Stomach smooth muscle (tissue), 2 donors: ENCODE results near the gene NLGN1.
A peak's percentile ranks its signal among the peaks of the same experiment; 100 is the strongest.

ENCODE experiments used
- H3K27ac ChIP-seq: one replicate; pipeline ENCODE4 v1.7.0; 2013; ENCODE audit warnings: mild to moderate bottlenecking, low read length, inconsistent platforms
- H3K27me3 ChIP-seq, 2 donors: one replicate each; pipeline ENCODE4 v1.7.0; 2013; ENCODE audit warnings: low read length in 2 of 2; ENCODE audit not compliant: insufficient read depth in 2 of 2, control insufficient read depth in 1 of 2
- H3K36me3 ChIP-seq, 2 donors: one replicate each; pipeline ENCODE4 v1.7.0; 2013; ENCODE audit warnings: low read length in 2 of 2; ENCODE audit not compliant: control insufficient read depth in 2 of 2, insufficient read depth in 2 of 2
- H3K4me1 ChIP-seq: one replicate; pipeline ENCODE4 v1.7.0; 2013; ENCODE audit warnings: low read length; ENCODE audit not compliant: control insufficient read depth, insufficient read depth
- H3K4me3 ChIP-seq, 2 donors: one replicate each; pipeline ENCODE4 v1.7.0; 2013; ENCODE audit warnings: low read length in 2 of 2
- H3K9ac ChIP-seq, 2 donors: one replicate each; pipeline ENCODE4 v1.7.0; 2013; ENCODE audit warnings: low read length in 2 of 2, mild to moderate bottlenecking in 1 of 2
- H3K9me3 ChIP-seq, 2 donors: one replicate each; pipeline ENCODE4 v1.7.0; 2013; ENCODE audit warnings: low read length in 2 of 2; ENCODE audit not compliant: control insufficient read depth in 2 of 2
- donor health status: healthy.
- donor health status: Pancreatic carcinoma.

The NLGN1 gene

GRCh38 chr3:173739726-173740125 is 342.2 kb downstream of the NLGN1 start:
- H3K4me1 ChIP-seq: no peaks in the 10 kb centered on the region

GRCh38 chr3:173742491-173742890 is 344.9 kb downstream of the NLGN1 start:
- no peak overlapping the region for H3K9ac ChIP-seq
- H3K9me3 ChIP-seq: no peaks in the 10 kb centered on the region
- no peaks in the 10 kb centered on the region for H3K27me3 ChIP-seq
- H3K27ac ChIP-seq: no peak overlapping the region
- H3K4me3 ChIP-seq: peak overlapping the region in 1 of 2 donors; percentile 17
- H3K4me1 ChIP-seq: no peaks in the 10 kb centered on the region
- H3K36me3 ChIP-seq: no peaks in the 10 kb centered on the region

More at GRCh38 chr3:173739726-173740125, 342.2 kb downstream of the NLGN1 start:
- Histone ChIP-seq H3K9me3 (no peaks in the 10 kb centered on the region), H3K27me3 (no peaks in the 10 kb centered on the region), H3K27ac (no peak overlapping the region), H3K9ac (no peak overlapping the region), H3K4me3 (no peak overlapping the region), H3K36me3 (no peaks in the 10 kb centered on the region)

- Histone ChIP-seq H3K36me3 (no peaks in the 10 kb centered on the region), H3K4me3 (no peak overlapping the region), H3K27ac (no peak overlapping the region), H3K4me1 (no peaks in the 10 kb centered on the region), H3K27me3 (no peaks in the 10 kb centered on the region), H3K9ac (no peak overlapping the region), H3K9me3 (no peaks in the 10 kb centered on the region)
Measured at GRCh38 chr3:173743111-173743510, 345.6 kb downstream of the NLGN1 start.

GRCh38 chr3:173743516-173743915 is 346.0 kb downstream of the NLGN1 start:
- H3K9ac ChIP-seq: no peak overlapping the region
- H3K4me1 ChIP-seq: no peaks in the 10 kb centered on the region
- H3K27me3 ChIP-seq: no peaks in the 10 kb centered on the region
- H3K9me3 ChIP-seq: no peaks in the 10 kb centered on the region
- H3K4me3 ChIP-seq: no peak overlapping the region
- no peak overlapping the region for H3K27ac ChIP-seq
- H3K36me3 ChIP-seq: no peaks in the 10 kb centered on the region

- Histone ChIP-seq H3K4me3 (no peak overlapping the region), H3K9me3 (no peaks in the 10 kb centered on the region), H3K27me3 (no peaks in the 10 kb centered on the region), H3K4me1 (no peaks in the 10 kb centered on the region), H3K27ac (no peak overlapping the region), H3K9ac (no peak overlapping the region), H3K36me3 (no peaks in the 10 kb centered on the region)
Measured at GRCh38 chr3:173744479-173744878, 346.9 kb downstream of the NLGN1 start.

GRCh38 chr3:173744895-173745294 is 347.4 kb downstream of the NLGN1 start:
- no peak overlapping the region for H3K4me3 ChIP-seq
- H3K4me1 ChIP-seq: no peaks in the 10 kb centered on the region
- no peak overlapping the region for H3K27ac ChIP-seq
- H3K27me3 ChIP-seq: no peaks in the 10 kb centered on the region
- H3K36me3 ChIP-seq: no peaks in the 10 kb centered on the region
- no peak overlapping the region for H3K9ac ChIP-seq
- no peaks in the 10 kb centered on the region for H3K9me3 ChIP-seq

- Histone ChIP-seq H3K4me1 (no peaks in the 10 kb centered on the region), H3K9me3 (no peaks in the 10 kb centered on the region), H3K4me3 (no peak overlapping the region), H3K36me3 (no peaks in the 10 kb centered on the region), H3K27ac (no peak overlapping the region), H3K9ac (no peak overlapping the region), H3K27me3 (no peaks in the 10 kb centered on the region)
Measured at GRCh38 chr3:173745952-173746682, 348.6 kb downstream of the NLGN1 start.

GRCh38 chr3:173747427-173747826 is 349.9 kb downstream of the NLGN1 start:
- Histone ChIP-seq H3K27me3 (no peaks in the 10 kb centered on the region), H3K9ac (no peak overlapping the region), H3K27ac (no peak overlapping the region), H3K9me3 (no peaks in the 10 kb centered on the region), H3K4me3 (no peak overlapping the region), H3K4me1 (no peaks in the 10 kb centered on the region), H3K36me3 (no peaks in the 10 kb centered on the region)

GRCh38 chr3:173748105-173748504 is 350.6 kb downstream of the NLGN1 start:
- no peak overlapping the region for H3K27ac ChIP-seq
- H3K4me1 ChIP-seq: no peaks in the 10 kb centered on the region
- no peaks in the 10 kb centered on the region for H3K36me3 ChIP-seq
- H3K9me3 ChIP-seq: no peaks in the 10 kb centered on the region
- H3K4me3 ChIP-seq: no peak overlapping the region
- H3K27me3 ChIP-seq: no peaks in the 10 kb centered on the region
- no peak overlapping the region for H3K9ac ChIP-seq

GRCh38 chr3:173750095-173750494 is 352.6 kb downstream of the NLGN1 start:
- Histone ChIP-seq H3K36me3 (no peaks in the 10 kb centered on the region), H3K4me3 (no peak overlapping the region), H3K9me3 (no peaks in the 10 kb centered on the region), H3K27ac (no peak overlapping the region), H3K9ac (no peak overlapping the region), H3K27me3 (no peaks in the 10 kb centered on the region), H3K4me1 (no peaks in the 10 kb centered on the region)

- Histone ChIP-seq H3K27me3 (no peaks in the 10 kb centered on the region), H3K9me3 (no peaks in the 10 kb centered on the region), H3K4me1 (no peaks in the 10 kb centered on the region), H3K36me3 (no peaks in the 10 kb centered on the region), H3K9ac (no peak overlapping the region), H3K27ac (no peak overlapping the region), H3K4me3 (no peak overlapping the region)
Measured at GRCh38 chr3:173750591-173750990, 353.0 kb downstream of the NLGN1 start.
